NCI-H748 (cell line): ENCODE results near the gene APCDD1.

Source experiments
- DNase-seq: peaks from one replicate; lab custom pipeline; 2025; ENCODE audit not compliant: unreplicated experiment; lab: John Stamatoyannopoulos, UW

APCDD1 gene

GRCh38 chr18:10453806-10454680 lies at the start of gene APCDD1:
APCDD1 (plus strand) TSS chr18:10454635; CDS start chr18:10454982, 347 bp downstream.
- DNase-seq = peak; percentile 80

GRCh38 chr18:10405014-10405493 lies 49.4 kb upstream of the APCDD1 start:
- DNase-seq = peak; percentile 77

- DNase-seq = peak; percentile 99
Observed at GRCh38 chr18:10405816-10406663, 48.4 kb upstream of the APCDD1 start.

DNA sequence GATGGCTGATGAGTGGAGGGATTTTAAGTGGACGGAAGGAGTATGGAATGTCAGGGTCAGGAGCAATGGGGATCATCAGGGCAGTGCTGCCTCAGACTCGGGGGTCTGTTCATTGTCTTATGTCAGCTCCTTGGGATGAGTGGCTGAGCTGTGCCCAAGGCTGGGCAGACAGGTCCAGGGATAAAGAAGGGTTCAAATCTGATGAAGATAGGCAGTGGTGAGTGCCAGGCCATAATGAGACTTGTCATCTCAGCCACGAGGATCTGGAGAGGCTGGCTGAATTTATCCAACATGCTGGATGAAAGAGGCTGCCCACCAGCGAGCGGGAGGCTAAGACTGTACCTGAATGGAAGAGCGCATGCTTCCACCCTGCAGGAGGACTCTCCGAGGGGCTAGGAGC lies 46.3 kb upstream of the APCDD1 start:
- no peak for DNase-seq

DNA sequence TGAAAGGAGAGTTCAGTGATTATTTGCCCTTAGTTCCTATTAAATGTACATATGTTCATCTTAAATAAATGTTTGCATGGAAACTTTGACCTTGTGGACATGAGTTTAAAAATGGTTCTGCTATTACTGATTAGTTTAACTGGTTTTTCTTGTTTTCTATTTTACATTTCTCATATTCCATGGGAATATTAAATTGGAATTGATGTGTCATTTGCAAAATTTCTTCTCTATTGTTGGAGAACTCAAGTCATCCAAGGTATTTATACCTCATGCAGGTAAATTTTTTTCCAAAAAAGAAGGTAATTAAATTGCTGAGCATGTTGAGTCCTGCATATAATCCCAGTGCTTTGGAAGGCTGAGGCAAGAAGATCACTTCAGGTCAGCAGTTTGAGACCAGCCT lies 45.4 kb upstream of the APCDD1 start:
- DNase-seq = no peak

GRCh38 chr18:10410472-10411308 lies 43.7 kb upstream of the APCDD1 start:
- DNase-seq = peak; percentile 39

- no peak for DNase-seq
Observed at GRCh38 chr18:10412933-10413332, 41.5 kb upstream of the APCDD1 start.

GRCh38 chr18:10413722-10414121 lies 40.7 kb upstream of the APCDD1 start:
- DNase-seq = no peak

DNA sequence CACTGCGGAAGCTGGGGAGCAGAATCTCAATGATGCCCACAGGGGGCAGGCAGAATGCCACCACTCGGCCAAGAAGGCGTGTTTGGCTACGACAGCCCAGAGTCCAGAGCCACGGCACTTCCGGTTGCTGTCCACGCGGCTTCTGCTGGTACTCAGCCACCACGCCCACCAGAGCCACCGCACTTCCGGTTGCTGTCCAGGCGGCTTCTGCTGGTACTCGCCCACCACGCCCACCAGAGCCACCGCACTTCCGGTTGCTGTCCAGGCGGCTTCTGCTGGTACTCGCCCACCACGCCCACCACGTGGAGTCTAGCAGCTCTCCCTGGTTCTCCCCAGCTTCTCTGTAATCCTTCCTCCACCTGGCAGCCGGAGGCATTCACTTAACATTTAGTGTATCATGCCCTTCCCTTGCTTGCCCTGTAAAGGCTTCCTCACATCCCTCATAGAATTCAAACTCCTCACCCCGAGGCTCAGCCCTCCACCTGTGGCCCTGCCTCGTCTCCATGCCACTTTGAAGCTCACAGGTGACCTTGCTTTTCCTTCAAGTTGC lies 40.1 kb upstream of the APCDD1 start:
- no peak for DNase-seq

- no peak for DNase-seq
Observed at GRCh38 chr18:10416065-10416464, 38.4 kb upstream of the APCDD1 start.

DNA sequence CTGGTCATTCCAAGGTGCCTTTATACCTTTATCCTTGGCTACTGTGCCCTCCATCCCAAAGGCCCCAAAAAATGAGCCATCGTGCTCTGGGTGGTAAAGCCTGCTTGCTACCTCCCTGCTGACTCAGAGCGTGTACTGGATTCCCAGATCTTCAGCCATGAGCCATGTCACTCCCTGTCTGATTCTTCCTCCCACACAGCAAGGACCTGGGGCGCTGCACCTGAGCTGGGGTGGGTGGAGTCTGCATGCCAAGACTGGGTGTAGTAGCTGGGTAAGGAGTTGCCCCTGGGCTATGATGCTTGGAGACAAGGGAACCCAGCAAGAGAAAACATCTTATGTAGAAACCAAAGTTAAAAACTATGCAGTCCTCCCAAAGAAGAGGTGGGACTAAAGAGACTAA lies 37.2 kb upstream of the APCDD1 start:
- no peak for DNase-seq

DNA sequence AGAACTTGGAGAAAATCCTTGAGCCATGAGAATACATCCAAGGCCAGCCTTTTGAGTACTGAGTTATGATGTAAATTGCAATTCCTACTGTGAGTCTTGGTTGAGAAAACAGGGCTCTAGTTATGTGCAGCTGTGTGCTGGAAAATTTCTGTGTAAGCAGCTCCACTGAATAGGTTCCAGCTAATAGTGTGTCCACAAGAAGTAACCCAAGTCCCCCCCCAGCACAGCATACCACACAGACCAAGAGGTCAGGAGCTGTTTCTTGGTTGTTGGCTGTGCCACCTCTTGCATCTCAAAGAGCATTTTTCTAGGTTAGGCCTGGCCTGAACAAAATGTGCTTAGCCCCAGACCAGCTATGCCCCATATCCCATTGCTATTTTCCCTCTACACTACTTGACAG lies 36.8 kb upstream of the APCDD1 start:
- DNase-seq = no peak

DNA sequence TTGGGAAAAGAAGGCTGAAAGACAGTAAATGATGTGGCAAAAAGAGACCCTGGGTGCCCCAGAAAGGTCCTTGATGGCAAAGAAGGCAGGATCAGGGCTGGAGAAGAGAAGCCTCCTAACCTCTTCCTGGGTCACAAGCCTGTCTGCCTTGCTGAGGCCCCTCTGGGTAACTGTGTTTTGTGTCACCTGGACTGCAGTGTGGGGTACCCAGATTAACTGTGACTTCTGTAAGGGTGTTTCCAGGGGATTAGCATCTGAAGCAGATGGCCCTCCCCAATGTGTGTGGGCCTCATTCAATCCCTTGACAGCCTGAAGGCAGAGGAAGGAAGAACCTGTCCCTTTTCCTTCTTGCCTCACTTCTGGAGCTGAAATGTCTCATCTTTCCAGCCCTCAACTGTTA lies 35.6 kb upstream of the APCDD1 start:
- no peak for DNase-seq

DNA sequence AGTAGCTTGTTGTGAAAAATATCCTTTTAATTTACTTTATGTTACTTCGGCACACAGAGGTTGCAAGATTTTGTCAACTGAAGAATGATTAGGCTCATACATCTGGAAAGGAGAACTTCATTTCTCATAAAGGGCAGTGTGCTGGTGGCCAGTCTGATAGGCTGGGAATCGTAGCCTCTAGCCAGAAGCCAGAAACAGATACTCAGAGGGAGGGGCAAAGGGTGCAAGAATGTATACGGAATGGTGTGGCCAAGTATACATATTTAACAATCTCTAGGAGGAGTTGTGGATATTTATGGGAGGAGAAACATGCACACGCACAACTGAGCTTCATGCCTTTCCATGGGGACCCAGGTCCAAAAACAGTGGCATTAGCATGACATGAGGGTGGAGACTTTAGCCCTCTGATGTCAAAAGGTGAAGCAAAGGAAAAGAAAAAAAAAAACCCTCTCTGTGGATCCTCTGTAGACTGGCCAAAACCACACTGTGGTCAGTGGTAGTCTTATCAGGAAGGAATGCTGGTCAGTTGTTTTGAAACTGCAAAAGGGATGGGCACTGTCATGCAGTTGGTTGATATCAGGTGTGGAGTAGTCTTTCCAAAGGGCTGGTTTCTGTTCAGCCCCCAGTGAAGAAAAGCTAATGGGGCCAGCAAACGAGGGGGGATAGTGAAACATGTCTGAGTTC lies 34.9 kb upstream of the APCDD1 start:
- no peak for DNase-seq

- DNase-seq = no peak
Observed at GRCh38 chr18:10420561-10421352, 33.7 kb upstream of the APCDD1 start.

DNA sequence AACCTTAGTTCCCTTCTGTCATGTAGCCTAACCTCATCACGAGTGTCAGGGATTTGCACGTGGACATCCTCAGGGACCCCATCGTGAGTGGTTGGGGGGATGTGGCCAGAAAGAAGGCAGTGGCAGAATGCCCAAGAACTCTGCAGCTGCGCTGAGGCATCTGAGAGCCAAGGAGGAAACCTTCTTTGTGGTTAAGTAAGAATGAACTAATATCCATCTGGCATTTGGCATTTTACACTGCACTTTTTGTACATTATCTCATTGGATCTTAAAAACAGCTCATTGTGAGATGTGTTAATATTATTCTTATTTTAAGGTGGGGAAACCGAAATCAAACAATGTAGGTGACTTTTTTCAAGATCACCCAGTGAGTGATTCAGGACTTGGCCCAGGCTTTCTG lies 32.6 kb upstream of the APCDD1 start:
- no peak for DNase-seq

GRCh38 chr18:10422731-10423130 lies 31.7 kb upstream of the APCDD1 start:
- no peak for DNase-seq

DNA sequence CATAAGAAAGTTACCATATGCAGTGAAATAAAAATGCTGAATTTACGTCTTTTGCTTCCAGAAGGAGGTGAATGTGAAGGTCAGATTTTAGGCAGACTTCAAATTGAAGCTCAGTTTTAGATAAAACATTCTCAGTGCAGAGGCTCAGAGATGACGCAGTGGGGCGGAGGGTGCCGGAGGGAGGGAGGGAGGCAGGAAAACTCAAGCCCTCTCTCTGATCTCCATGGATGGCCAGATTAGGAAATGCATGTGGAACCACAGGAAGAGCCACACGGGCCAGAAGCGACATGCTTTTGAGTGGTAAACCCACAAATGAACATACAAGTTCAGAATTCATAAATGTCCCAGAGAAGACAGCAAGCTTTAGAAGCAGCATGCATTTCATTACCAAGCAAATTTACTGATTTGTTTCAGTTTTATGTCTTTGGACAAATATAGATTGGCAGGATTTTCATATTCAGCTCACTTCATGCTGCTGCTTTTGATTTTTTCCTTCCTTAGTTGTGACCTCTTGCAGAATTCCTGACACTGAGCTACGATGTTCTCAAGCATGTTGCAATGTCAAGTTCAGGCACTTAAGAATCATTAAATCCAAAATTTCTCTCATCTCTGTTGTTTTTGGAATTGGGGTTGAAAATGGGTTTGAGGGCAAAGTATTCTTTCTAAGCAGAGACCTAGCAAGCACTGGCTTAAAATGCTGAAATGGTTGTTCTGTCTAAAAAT lies 29.7 kb upstream of the APCDD1 start:
- no peak for DNase-seq

DNA sequence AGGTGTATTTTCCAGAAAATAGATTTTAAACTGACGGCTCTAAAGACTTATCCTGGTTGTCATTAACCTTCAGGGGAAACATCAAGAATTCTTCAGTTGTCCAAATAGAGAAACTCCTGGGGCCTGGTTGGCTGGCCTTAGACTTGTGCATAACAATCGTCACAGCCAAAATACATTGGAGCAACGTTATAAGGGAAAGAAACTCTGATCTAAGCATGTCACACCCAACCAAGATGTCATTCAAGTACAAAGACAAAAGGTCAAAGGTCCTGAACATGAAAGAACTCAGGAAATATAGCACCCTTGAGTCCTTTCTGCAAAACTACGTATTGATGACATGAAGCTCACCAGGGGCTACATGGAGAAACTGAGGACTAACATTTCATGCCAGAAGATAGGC lies 23.8 kb upstream of the APCDD1 start:
- DNase-seq = no peak
